Measurements from ENCODE around the gene PTPN7.
"Not testable (repeated sequence)": the region's sequence is repeated elsewhere in the genome, so short reads cannot be mapped to it uniquely, and the experiment has no call there.

Gene PTPN7

DNA sequence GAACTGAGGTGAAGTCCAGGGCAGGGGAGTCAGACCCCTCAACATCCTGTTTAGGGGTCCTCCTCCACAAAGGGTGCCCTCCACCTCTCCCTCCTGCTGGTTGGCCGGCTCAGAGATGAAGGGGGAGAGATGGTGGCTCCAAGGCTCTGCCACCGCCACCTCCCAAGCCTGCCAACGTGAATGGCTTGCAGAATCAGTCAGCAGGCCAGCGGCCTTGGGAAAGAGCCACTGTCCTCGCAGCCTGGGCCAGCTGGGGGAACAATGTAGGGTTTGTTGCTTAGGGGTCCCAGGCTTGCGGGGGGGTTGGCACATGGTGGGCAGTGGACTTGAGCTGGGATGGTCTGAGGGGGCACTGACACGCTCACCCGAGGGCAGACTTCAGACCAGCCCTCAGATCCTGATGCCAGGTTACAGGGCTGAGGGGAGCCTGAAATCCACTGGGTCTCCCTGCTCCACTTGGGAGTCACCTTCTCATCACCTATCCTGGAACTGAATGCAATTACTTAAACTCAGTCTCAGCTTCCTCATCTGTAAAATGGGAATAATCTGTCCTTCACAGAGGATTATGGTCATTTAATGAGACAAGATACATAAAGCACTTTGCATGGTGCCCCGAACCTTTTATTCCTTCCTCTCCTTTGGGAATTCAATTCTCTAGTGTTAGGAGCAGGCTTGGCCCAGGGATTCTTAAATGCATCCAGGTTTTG lies 29.4 kb downstream of the PTPN7 start:
- no peak for DNase-seq (ENCODE audit: low read depth in 2 of 2)

DNA sequence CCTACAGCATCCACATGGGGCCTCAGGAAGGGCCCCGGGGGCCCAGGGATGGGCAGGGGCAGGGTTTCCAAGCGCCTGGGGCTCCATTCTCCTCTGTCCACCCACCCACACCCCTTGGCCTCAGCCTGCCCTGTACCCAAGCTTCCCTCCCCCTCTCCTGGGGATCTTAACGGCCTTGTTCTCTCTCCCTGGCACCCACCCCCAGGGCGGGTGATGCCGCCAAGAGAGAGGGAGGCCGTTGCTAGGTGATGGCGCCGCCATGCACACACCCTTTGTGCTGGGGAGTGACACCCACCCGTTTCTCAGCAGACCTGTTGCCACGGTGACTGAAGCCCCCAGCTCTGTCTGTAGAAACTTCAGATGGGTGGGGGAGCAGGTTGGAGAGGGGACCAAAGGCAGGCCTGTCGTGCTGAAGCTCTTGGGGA lies 30.1 kb downstream of the PTPN7 start:
- DNase-seq (ENCODE audit: low read depth in 2 of 2) = no peak

DNA sequence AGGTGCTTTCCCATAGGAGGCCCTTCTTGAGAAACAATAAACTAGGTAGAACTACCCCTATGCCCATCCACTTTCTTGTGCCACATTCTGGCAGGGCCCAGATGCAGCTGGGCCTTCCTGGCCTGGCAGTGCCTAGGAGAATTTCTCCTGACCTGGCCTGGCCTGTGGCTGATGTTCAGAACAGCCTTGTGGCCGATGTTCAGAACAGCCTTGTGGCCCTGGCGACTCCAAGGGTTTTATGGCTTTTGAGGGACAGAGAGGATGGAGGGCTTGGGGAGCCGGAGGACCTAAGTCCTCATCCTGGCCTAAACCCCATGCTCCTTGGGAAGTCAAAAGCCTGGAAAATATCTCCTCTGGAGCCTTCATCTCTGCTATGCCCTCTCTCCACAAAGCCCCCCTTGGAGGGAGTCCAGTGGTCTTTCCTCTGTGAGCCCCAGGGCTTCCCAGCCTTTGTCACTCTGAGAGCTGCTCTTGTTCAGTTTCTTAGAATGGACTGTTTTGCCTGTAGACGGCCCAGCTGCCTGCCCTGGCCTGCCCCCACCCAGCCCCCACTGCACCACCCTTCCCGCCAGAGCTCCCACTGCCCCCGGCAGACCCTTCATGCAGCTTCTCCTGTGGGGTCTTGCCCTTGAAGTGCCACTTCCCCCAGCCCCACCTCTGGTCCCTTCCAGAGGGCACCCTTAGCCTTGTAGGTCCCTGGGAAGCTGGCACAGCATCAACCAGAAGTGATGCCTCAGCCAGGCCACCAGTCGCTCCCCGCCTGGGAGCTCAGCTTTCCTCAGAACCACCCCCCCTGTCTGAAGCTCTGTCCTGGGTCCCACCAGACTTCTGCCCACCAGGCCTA lies 30.7 kb downstream of the PTPN7 start:
- DNase-seq (ENCODE audit: low read depth in 2 of 2) = no peak

DNA sequence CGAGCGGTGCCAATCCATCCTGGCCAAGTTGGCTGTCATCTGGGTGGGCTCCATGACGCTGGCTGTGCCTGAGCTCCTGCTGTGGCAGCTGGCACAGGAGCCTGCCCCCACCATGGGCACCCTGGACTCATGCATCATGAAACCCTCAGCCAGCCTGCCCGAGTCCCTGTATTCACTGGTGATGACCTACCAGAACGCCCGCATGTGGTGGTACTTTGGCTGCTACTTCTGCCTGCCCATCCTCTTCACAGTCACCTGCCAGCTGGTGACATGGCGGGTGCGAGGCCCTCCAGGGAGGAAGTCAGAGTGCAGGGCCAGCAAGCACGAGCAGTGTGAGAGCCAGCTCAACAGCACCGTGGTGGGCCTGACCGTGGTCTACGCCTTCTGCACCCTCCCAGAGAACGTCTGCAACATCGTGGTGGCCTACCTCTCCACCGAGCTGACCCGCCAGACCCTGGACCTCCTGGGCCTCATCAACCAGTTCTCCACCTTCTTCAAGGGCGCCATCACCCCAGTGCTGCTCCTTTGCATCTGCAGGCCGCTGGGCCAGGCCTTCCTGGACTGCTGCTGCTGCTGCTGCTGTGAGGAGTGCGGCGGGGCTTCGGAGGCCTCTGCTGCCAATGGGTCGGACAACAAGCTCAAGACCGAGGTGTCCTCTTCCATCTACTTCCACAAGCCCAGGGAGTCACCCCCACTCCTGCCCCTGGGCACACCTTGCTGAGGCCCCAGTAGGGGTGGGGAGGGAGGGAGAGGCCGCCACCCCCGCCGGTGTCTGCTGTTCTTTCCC lies 32.4 kb downstream of the PTPN7 start:
- DNase-seq (ENCODE audit: low read depth in 2 of 2) = no peak

DNA sequence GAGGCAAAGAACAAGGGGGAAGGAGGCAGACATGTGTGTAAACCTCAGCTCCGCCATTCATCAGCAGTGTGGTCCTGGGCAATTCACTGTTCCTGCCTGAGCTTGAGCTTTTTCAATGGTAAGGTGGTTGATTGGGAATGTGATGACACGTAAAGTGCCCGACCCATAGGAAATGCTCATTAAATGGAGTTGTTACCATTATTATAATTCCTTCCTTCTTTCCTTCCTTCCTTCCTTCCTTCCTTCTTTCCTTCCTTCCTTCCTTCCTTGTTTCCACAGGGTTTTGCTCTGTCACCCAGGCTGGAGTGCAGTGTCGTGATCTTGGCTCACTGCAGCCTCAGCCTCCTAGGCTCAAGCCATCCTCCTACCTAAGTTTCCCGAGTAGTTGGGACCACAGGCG lies 33.3 kb downstream of the PTPN7 start:
- no peak for DNase-seq (ENCODE audit: low read depth in 2 of 2)

DNA sequence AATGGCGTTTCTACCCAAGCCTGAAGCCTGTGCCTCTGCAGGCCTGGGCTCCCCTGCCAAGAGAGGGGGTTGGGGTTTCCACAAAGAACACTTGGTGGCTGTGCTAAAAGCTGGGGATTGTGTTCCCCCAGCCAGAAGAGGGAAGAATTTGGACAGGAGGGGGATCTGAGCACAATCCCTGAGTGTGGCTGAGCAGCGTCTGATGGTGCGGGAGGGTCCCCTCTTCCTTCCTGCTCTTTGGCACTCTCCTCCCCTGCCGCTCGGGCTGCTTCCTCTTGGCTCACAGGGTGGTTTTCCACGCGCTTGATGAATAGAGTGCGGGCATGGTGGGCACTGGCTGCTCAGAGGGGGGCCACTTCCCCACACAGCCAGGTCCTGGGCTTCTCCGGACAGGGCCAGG lies 34.0 kb downstream of the PTPN7 start:
- no peak for DNase-seq (ENCODE audit: low read depth in 2 of 2)

DNA sequence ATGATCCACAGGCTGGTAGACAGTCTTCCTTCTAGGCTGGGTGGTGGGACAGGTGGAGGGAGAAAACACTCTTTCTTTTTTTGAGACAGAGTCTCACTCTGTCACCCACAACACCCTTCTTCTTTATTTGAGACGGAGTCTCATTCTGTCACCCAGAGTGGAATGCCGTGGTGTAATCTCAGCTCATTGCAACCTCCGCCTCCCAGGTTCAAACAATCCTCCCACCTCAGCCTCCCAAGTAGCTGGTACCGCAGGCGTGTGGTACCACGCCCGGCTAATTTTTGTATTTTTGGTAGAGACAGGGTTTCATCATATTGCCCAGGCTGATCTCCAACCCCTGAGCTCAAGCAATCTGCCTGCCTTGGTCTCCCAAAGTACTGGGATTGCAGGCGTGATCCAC lies 34.8 kb downstream of the PTPN7 start:
- DNase-seq (ENCODE audit: low read depth in 2 of 2) = no peak

DNA sequence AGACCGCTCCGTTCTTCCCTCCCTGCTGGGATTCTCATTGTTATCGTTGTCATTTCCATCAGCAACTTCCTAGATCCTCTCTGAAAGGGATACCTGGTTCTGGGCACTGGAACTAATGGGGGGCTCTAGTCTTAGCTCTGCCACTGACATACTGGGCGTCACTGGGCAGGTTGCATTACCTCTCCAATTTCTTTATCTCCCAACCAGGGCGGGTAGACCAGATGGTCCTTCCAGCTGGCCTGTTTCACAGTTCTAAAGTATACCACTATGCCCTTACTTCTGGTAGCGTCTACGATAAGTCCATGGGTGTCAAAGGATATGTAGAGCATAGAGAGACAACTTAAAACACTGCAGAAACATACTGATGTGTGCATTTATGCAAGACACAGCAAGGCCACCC lies 36.3 kb downstream of the PTPN7 start:
- no peak for DNase-seq (ENCODE audit: low read depth in 2 of 2)

DNA sequence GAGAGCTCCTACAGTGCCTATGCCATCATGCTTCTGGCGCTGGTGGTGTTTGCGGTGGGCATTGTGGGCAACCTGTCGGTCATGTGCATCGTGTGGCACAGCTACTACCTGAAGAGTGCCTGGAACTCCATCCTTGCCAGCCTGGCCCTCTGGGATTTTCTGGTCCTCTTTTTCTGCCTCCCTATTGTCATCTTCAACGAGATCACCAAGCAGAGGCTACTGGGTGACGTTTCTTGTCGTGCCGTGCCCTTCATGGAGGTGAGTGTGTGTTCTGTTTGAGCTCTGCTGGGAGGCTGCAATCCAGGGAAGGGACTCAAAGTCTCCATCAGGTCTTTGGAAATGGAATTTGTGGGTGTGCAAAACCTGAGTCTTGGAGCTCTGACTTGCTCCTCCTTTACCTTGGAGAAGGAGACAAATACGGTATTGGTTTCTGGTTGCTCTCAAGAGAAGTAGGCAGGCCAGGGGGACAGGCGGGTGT lies 37.0 kb downstream of the PTPN7 start:
- DNase-seq (ENCODE audit: low read depth in 2 of 2) = no peak

DNA sequence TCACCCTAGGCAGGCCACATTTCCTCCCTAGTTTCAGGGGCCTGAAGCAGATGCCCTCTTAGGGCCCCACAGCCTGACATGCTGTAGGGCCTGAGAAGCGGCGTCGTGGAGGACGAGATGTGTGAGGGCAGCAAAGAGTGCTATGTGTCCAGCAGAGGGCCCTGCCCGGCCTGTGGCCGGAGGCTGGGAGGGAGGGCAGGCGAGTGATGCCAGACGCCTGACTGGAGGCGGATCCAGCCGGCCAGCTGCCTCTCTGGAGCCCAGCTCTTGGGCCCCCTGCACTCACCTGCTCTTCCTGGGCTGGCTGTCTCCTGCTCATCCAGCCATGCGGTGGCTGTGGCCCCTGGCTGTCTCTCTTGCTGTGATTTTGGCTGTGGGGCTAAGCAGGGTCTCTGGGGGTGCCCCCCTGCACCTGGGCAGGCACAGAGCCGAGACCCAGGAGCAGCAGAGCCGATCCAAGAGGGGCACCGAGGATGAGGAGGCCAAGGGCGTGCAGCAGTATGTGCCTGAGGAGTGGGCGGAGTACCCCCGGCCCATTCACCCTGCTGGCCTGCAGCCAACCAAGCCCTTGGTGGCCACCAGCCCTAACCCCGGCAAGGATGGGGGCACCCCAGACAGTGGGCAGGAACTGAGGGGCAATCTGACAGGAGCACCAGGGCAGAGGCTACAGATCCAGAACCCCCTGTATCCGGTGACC lies 37.6 kb downstream of the PTPN7 start, which contains the start of gene GPR37L1:
TSS of gene GPR37L1 (plus strand) at position 279 of the 697 bp plus-strand sequence. CDS start at position 326, 47 bp downstream.
- DNase-seq (ENCODE audit: low read depth in 2 of 2) = no peak

DNA sequence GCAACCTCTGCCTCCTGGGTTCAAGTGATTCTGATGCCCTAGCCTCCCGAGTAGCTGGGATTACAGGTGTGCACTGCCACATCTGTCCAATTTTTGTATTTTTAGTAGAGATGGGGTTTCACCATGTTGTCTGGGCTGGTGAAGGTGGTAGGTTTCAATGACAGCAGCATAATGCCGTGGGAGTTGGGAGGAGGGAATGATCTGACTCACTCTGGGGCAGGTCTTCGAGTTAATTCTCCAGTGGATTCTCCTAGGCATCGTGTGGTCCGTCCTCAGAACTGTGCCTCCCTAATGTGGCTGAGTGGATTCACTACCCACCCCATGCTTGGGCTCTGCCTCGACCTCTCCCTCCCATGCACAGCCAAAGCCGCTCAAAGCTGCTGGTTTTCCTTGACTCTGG lies 39.4 kb downstream of the PTPN7 start:
- DNase-seq (ENCODE audit: low read depth in 2 of 2) = no peak

DNA sequence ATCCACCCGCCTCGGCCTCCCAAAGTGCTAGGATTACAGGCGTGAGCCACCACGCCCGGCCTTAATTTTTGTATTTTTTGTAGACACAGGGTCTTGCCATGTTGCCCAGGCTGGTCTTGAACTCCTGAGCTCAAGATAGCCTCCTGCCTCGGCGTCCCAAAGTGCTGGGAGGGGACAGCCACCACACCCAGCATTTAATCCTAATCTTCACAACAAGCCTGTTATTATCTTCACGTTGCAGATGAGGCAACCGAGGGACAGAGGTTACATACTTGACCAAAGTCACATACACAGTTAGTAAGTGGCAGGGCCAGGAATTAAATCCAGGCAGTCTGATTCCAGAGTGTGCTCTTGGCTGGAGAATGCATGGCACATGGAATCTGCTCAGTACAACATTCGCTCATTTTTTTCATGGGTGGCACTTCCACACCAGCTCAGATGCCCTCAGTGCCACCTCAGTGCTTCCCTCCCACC lies 42.5 kb downstream of the PTPN7 start:
- DNase-seq (ENCODE audit: low read depth in 2 of 2) = no peak

DNA sequence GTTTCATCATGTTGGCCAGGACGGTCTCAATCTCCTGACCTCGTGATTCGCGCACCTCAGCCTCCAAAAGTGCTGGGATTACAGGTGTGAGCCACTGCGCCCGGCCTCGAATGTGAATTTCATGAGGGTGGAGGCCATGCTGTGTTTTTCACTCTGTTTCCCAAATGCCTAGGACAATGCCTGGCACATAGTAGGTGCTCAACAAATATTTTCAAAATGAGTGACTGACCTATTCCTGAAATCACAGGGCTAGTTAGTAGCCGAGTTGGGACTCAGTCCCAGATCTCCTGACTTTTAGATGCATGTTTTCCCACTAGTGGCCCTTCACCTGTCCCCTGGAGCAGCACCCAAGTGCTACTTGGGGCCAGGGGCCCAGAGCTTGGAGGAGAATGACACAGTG lies 44.1 kb downstream of the PTPN7 start:
- DNase-seq (ENCODE audit: low read depth in 2 of 2) = no peak

DNA sequence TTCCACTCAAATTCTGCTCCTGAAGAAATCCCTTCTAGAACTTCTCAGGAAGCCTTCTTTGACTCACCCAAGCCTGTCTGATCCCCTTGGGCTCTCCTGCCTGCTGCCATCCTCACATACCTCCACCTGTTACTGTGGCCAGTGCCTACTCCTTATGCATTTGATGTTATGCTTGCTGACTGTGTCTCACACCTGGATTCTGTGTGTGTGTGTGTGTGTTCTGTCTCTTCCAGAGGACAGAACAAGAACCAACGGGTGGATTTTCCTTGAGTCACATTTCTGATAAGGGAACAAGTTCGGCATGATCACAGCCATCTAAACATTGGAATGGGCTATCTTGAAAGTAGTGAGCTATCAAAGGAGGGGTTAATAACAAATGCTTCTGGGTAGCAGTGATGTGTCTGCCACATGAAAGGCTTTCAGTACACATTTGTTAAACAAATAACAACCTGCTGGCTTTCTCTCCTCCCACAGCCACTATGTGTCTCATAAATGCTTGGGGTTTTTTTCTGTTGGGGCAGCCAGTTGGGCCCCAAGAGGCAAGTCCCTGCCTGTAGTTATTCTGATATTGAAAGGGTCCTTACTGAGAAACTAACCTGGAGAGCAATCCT lies 46.6 kb downstream of the PTPN7 start:
- no peak for DNase-seq (ENCODE audit: low read depth in 2 of 2)

DNA sequence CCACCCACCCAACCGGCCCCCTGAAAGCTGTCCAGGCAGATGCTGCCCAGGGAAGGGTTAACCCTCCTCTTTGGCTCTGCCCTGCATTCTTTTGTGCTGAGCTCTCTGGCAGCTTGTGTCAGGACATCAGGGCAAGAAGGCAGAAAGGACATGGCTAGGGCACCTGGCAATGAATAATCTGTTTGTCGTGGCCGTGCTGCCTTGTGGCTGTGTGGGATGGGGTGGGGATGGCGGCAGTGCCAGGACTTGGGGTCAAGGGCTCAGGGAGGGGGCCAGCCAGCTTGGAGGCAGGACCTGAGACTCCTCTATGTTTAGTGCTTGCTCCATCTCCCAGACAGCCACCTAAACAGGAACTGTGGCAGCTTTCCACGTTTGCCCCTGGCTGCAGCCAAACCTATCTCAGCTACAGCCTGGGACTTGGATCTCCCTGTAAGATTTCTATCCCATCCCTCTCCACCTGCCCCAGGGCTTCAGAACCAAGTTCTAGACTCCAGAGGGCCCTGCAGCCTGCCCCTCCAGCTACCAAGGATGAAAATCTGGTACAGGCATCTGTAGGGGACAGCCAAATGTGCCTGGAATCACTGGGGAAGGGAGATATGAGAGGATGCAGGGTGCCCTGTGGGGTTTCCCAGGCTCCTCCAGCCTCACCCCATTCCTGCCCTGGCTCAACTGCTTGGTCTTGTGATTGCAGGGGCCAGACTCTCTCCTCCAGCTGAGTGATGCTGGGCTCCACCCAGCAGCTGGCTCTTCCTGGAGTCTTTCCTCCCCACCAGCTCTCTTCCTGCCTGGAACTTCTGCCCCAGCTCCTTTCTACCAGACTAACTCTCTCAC lies 47.3 kb downstream of the PTPN7 start:
- DNase-seq (ENCODE audit: low read depth in 2 of 2) = no peak

DNA sequence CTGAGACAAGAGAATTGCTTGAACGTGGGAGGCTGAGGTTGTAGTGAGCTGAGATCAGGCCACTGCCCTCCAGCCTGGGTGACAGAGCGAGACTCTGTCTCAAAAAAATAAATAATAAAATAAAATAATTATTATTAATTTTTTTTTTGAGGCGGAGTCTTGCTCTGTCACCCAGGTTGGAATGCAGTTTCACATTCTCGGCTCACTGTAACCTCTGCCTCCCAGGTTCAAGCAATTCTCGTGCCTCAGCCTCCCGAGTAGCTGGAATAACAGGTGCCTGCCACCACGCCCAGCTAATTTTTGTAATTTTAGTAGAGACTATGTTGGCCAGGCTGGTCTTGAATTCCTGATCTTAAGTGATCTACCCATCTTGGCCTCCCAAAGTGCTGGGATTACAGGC lies 48.8 kb downstream of the PTPN7 start:
- DNase-seq (ENCODE audit: low read depth in 2 of 2) = not testable (repeated sequence)

DNA sequence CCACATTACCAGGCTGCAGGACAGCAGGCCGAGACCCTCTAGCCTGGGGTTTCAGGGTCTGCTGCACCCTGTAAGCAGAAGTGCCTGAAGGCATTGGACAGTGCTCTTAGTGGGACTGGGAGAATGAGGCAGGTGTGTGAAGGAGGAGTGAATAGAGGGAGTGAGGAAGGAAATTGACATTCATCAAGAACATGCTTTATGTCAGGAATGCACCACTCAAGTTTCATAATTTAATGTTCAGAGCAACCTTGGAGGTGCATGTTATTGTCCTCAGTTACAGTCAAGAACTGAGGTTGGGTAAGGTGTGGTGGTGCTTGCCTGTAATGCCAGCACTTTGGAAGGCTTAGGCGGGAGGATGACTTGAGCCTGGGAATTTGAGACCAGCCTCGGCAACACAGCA lies 49.4 kb downstream of the PTPN7 start:
- no peak for DNase-seq (ENCODE audit: low read depth in 2 of 2)

DNA sequence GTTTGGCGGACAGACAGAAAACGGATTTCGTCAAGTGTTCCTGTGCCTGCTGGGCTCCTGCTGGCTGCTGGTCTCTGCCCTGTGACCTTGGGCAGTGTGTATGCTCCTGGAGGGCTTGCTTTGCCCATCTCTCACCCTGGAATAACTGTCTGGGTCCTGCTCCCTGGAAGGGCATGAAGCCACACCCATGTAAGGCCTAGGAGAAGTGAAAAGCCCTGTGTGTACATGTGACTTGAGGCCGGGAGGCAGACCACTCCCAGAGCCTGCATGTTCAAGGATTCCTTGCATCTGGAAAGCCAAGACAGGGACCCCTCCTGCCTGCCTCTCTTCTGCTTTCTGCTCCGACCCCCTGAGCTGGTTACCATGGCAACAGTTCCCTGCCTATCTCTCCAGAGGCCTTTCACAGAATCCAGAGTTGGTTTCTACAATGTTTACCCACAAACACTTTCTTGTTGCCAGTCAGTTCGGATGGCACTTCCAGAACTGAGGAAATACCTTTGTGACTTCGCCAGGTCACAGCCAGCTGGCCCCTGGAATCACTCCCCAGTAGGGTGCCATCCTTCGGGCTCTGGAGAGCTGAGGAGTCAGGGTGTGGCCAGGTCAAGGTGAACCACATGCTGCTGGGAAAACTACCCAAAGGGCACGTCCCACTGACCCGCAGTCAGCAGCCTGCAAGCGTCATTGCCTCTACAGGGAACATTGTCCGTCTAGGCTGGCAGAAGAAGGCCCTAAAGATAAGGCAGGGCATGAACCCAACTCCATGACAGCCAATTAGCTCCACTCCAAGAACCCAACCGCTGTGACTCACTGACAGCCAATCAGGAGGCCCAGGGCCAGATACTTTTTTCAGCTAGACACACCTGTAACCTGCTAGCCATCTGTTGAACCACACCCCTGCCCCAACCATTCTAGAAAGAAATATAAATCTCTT lies 52.3 kb downstream of the PTPN7 start:
- DNase-seq (ENCODE audit: low read depth in 2 of 2) = no peak

DNA sequence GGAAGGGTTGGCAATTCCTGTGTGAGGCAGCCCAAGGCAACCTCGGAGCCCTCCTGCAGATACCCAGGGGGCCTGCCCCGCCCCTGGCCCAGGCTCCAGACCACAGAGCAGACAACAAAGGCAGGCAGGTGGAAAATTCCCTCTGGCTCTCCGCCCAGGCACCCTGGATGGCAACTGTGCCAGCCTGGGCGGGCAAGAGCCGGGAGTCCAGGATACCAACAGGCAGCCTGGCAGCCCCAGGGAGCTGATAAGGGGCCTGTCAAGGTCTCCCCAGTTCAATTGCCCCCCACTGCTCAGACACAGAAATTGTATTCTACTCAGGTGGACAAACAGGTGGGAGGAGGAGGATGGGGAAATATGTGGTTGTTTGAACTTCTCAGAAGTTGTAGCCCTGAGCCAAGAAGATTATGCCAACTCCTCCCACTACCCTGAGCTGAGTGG lies 53.1 kb downstream of the PTPN7 start:
- no peak for DNase-seq (ENCODE audit: low read depth in 2 of 2)

Data from stimulated activated CD4-positive, alpha-beta T cell treated with anti-CD3 and anti-CD28 coated beads, Interleukin-12 subunit alpha, Interleukin-12 subunit beta, amount 100 ng/mL, for 24 hours (primary cell).